ENCODE measurements around the gene YARS2. TPM values are rescaled to one million over a fixed set of nuclear protein-coding genes. Genes with fewer than 3 reads are reported as not detected.

YARS2 gene
- total RNA-seq, 1 donor from 2014 or later, result 10.0 TPM

DNA sequence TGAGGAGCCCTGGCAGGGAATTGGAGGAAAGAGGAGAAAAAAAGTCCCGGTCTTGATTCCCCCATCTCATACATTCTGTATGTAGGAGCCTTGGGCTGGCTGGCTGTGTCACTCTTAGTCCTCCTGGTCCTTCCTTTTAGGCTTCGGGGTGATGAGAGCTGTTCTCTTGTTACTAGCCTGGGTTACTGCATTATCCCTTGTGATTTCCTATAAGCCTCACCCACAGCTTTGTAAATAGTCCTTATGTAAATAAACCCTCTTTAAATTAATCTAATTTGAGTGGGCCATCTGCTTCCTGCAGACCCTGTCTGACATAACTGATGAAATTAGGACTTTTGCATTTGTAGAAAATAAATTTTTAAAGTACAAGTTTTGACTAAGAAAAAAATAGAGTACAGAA is 57.4 kb downstream of the YARS2 start:
- no peak overlapping the region for H3K4me3 Mint-ChIP-seq (ENCODE audit: unreplicated experiment)
- peak overlapping the region; percentile 83 for H3K27ac Mint-ChIP-seq (ENCODE audit: unreplicated experiment)
- no peaks in the 10 kb centered on the region for H3K27me3 Mint-ChIP-seq (ENCODE audit: unreplicated experiment)
- H3K36me3 Mint-ChIP-seq (ENCODE audit: unreplicated experiment), result peaks cover 5% of the 10 kb centered on the region
- TF ChIP-seq, protein P1, sequence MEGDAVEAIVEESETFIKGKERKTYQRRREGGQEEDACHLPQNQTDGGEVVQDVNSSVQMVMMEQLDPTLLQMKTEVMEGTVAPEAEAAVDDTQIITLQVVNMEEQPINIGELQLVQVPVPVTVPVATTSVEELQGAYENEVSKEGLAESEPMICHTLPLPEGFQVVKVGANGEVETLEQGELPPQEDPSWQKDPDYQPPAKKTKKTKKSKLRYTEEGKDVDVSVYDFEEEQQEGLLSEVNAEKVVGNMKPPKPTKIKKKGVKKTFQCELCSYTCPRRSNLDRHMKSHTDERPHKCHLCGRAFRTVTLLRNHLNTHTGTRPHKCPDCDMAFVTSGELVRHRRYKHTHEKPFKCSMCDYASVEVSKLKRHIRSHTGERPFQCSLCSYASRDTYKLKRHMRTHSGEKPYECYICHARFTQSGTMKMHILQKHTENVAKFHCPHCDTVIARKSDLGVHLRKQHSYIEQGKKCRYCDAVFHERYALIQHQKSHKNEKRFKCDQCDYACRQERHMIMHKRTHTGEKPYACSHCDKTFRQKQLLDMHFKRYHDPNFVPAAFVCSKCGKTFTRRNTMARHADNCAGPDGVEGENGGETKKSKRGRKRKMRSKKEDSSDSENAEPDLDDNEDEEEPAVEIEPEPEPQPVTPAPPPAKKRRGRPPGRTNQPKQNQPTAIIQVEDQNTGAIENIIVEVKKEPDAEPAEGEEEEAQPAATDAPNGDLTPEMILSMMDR (IDR thresholded peaks at IDR 0.05; ENCODE audit: partially characterized antibody, unreplicated experiment), result no peak
- peaks cover 13% of the 10 kb centered on the region for H3K4me1 Mint-ChIP-seq (ENCODE audit: low read depth, unreplicated experiment)
- peaks cover 7% of the 10 kb centered on the region for H3K9me3 Mint-ChIP-seq (ENCODE audit: unreplicated experiment)
- no peak for DNase-seq

DNA sequence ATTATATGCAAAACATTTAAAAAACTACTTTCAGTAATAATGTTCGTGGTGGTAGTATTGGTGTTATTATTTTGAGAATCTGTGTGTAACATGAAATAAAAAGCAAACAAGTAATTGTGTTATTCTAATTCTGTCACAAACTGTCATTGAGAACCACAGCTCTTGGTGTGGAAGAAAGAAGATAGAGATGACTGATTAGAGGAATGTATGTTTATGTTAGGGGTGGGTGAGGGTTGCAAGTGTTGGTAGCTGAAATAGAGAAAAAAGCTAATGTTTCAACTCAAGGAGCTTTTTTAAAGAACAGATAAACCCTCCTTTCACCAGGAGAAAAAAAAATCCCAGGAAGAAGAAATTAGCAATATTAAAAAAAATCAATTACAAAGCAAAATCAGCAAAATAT is 58.3 kb downstream of the YARS2 start:
- DNase-seq, result no peak
- TF ChIP-seq, protein P1 (IDR thresholded peaks at IDR 0.05; ENCODE audit: partially characterized antibody, unreplicated experiment), result no peak
- peaks cover 7% of the 10 kb centered on the region for H3K9me3 Mint-ChIP-seq (ENCODE audit: unreplicated experiment)
- H3K4me3 Mint-ChIP-seq (ENCODE audit: unreplicated experiment), result peak overlapping the region; percentile 37
- H3K27ac Mint-ChIP-seq (ENCODE audit: unreplicated experiment), result peak overlapping the region; percentile 89
- no peaks in the 10 kb centered on the region for H3K27me3 Mint-ChIP-seq (ENCODE audit: unreplicated experiment)
- H3K4me1 Mint-ChIP-seq (ENCODE audit: low read depth, unreplicated experiment), result peaks cover 13% of the 10 kb centered on the region
- H3K36me3 Mint-ChIP-seq (ENCODE audit: unreplicated experiment), result peaks cover 5% of the 10 kb centered on the region

Other genes starting within 250 kb of the YARS2 start
- 167 TPM for gene DNM1L, start 76.6 kb downstream of the YARS2 start, total RNA-seq (ENCODE audit: unreplicated experiment)
- 2.5 TPM for gene PKP2, start 140.9 kb upstream of the YARS2 start, total RNA-seq (ENCODE audit: unreplicated experiment)

Data from glutamatergic neuron (in vitro differentiated cells).